Endothelial cell of umbilical vein (primary cell): ENCODE data around the gene CEACAM3. TPM values are rescaled to one million over a fixed set of nuclear protein-coding genes. Genes with fewer than 3 reads are reported as not detected.

Experiments used
- BruUV-seq: library from RNA; stranded (reverse); fragments of 400-500 nt; replicated peaks from 2 replicates; lab custom pipeline; 2021; lab: Mats Ljungman, UMichigan
- CTCF ChIA-PET: fragments of 300-600, 350-600 bp; sonication (Branson Sonifier 250); formaldehyde crosslinking; loops from one replicate; lab custom pipeline; 2021; ENCODE audit warnings: antibody characterized with exemption, inconsistent platforms; lab: Charles Lee
- POLR2A ChIA-PET: fragments of 300-600, 350-600 bp; sonication (Branson Sonifier 250); formaldehyde crosslinking; loops from one replicate; lab custom pipeline; 2021; ENCODE audit warnings: antibody characterized with exemption, inconsistent platforms; lab: Charles Lee
- DNase-seq: peaks from one replicate; pipeline ENCODE4 v3.0.0-alpha.2; 2011; ENCODE audit warnings: low read depth, low spot score
- FAIRE-seq: peaks from 2 replicates; lab custom pipeline; 2011; peaks lifted over from hg19 to GRCh38; lab: Jason Lieb, UNC
- H2AFZ ChIP-seq: 2 replicates; pipeline ENCODE4 v1.6.0; 2012; ENCODE audit warnings: low read depth, low read length, control low read depth, inconsistent platforms
- H3K27ac ChIP-seq: 2 replicates; pipeline ENCODE4 v1.5.1; 2011; ENCODE audit warnings: low read depth, mild to moderate bottlenecking, control low read depth, low read length, moderate library complexity; ENCODE audit not compliant: insufficient read depth
- H3K27me3 ChIP-seq, 2 experiments: 2 replicates each; pipeline versions ENCODE4 v1.6.0 to v1.6.1; 2011; ENCODE audit warnings: low read length in 2 of 2, mixed read lengths in 1 of 2; ENCODE audit not compliant: control insufficient read depth in 2 of 2, insufficient read depth in 2 of 2
- H3K36me3 ChIP-seq, 2 experiments: 2 replicates in 1 of 2; 3 replicates in 1 of 2; pipeline ENCODE4 v1.5.1; 2011; ENCODE audit warnings: low read length in 2 of 2, mild to moderate bottlenecking in 1 of 2, moderate library complexity in 1 of 2; ENCODE audit not compliant: control insufficient read depth in 2 of 2, insufficient read depth in 2 of 2; ENCODE audit errors: extremely low read depth in 1 of 2
- H3K4me1 ChIP-seq: 3 replicates; pipeline ENCODE4 v1.5.1; 2011; ENCODE audit warnings: mild to moderate bottlenecking, low read length; ENCODE audit not compliant: control insufficient read depth, insufficient read depth; ENCODE audit errors: extremely low read depth
- H3K4me2 ChIP-seq: 2 replicates; pipeline ENCODE4 v1.6.1; 2011; ENCODE audit warnings: low read length, control low read depth, mixed read lengths; ENCODE audit not compliant: insufficient read depth
- H3K4me3 ChIP-seq, 3 experiments: fragments of 200-600 bp in 1 of 3; sonication (generic), shearing (Covaris generic) in 1 of 3; replicated peaks in 1 of 3; 2 replicates each; pipeline ENCODE4 v1.5.1; 2011 to 2016; ENCODE audit warnings: control low read depth in 3 of 3, low read length in 3 of 3, mild to moderate bottlenecking in 2 of 3, inconsistent platforms in 1 of 3, low read depth in 1 of 3, moderate library complexity in 1 of 3; ENCODE audit not compliant: insufficient read depth in 1 of 3
- H3K79me2 ChIP-seq: 2 replicates; pipeline ENCODE4 v1.6.0; 2012; ENCODE audit warnings: low read length, inconsistent platforms; ENCODE audit not compliant: control insufficient read depth, insufficient read depth
- H3K9ac ChIP-seq: replicated peaks from 2 replicates; pipeline ENCODE3; 2011; ENCODE audit warnings: low read length, control low read depth; ENCODE audit not compliant: insufficient read depth; ENCODE audit errors: extremely low read depth
- H3K9me1 ChIP-seq: replicated peaks from 3 replicates; pipeline ENCODE4 v1.6.0; 2011; ENCODE audit warnings: mild to moderate bottlenecking, low read length; ENCODE audit not compliant: control insufficient read depth, insufficient read depth; ENCODE audit errors: extremely low read depth
- H3K9me3 ChIP-seq: replicated peaks from 2 replicates; pipeline ENCODE4 v1.5.1; 2012; ENCODE audit warnings: low read length, inconsistent platforms; ENCODE audit not compliant: control insufficient read depth, insufficient read depth
- H4K20me1 ChIP-seq: replicated peaks from 2 replicates; pipeline ENCODE3; 2011; ENCODE audit warnings: mild to moderate bottlenecking, low read length; ENCODE audit not compliant: control insufficient read depth, insufficient read depth; ENCODE audit errors: extremely low read depth
- CTCF ChIP-seq, 2 donors: IDR thresholded peaks; 1 replicate in 1 of 2; 2 replicates in 1 of 2; pipeline ENCODE4 v1.5.1; 2011; ENCODE audit warnings: low read length in 2 of 2, mild to moderate bottlenecking in 2 of 2, moderate library complexity in 2 of 2, control low read depth in 1 of 2, inconsistent platforms in 1 of 2, low read depth in 1 of 2; ENCODE audit not compliant: insufficient read depth in 1 of 2; ENCODE audit errors: extremely low read depth in 1 of 2
- EZH2 ChIP-seq: IDR thresholded peaks from 2 replicates; pipeline ENCODE4 v1.6.1; 2012; ENCODE audit warnings: borderline replicate concordance, low read depth, mild to moderate bottlenecking, moderate library complexity, low read length, inconsistent platforms; ENCODE audit not compliant: severe bottlenecking
- GATA2 ChIP-seq: IDR thresholded peaks from 2 replicates; pipeline ENCODE4 v1.7.0; 2011; ENCODE audit warnings: low read depth, mild to moderate bottlenecking, moderate library complexity, mixed read lengths, low read length; ENCODE audit not compliant: insufficient read length, insufficient read depth
- JUN ChIP-seq: IDR thresholded peaks from 2 replicates; pipeline ENCODE4 v1.6.1; 2011; ENCODE audit warnings: borderline replicate concordance, low read depth; ENCODE audit not compliant: insufficient read length, insufficient read depth
- MAX ChIP-seq: IDR thresholded peaks from 2 replicates; pipeline ENCODE4 v1.6.1; 2011; ENCODE audit not compliant: insufficient read depth, insufficient read length
- MYC ChIP-seq: IDR thresholded peaks from one replicate; pipeline ENCODE4 v1.6.1; 2011; ENCODE audit warnings: mild to moderate bottlenecking, low read depth, low read length
- POLR2A ChIP-seq: IDR thresholded peaks from 2 replicates; pipeline ENCODE4 v1.6.1; 2012; ENCODE audit warnings: low read depth, mild to moderate bottlenecking, control low read depth, low read length
- POLR2AphosphoS5 ChIP-seq: IDR thresholded peaks from 2 replicates; pipeline ENCODE4 v1.6.1; 2012; ENCODE audit warnings: low read depth, mild to moderate bottlenecking, control low read depth, low read length, moderate library complexity; ENCODE audit not compliant: insufficient read depth
- dilution Hi-C: fragments of 300-500 bp; cut with MboI; formaldehyde crosslinking; loops from one replicate; pipeline ENCODE4 v1.15.0; 2019; ENCODE audit warnings: low sequenced_read_pairs; ENCODE audit not compliant: extremely low pct_ligation_motif_present
- intact Hi-C: fragments of 100-400 bp; cut with micrococcal nuclease; formaldehyde crosslinking; loops from one replicate; pipeline ENCODE4 v1.10.0; 2022
- polyA plus RNA-seq, 4 experiments: library from polyadenylated mRNA; depleted of rRNA in 3 of 4; stranded (reverse) in 3 of 4; unstranded in 1 of 4; fragments of >200 nt; gene quantifications; 2 replicates each; pipeline versions ENCODE4 v1.2.1 to v1.2.3, GENCODE V29; 2011 to 2012; ENCODE audit warnings: missing spikeins in 1 of 4
- total RNA-seq: library from RNA; stranded (reverse); gene quantifications from 2 replicates; pipeline ENCODE4 v1.2.3, GENCODE V29; 2021

The CEACAM3 gene
- total and polyA plus RNA-seq, 2 donors (not counting 3 experiments of a cell fraction or from before 2014, with no cell fraction given): not detected

DNA sequence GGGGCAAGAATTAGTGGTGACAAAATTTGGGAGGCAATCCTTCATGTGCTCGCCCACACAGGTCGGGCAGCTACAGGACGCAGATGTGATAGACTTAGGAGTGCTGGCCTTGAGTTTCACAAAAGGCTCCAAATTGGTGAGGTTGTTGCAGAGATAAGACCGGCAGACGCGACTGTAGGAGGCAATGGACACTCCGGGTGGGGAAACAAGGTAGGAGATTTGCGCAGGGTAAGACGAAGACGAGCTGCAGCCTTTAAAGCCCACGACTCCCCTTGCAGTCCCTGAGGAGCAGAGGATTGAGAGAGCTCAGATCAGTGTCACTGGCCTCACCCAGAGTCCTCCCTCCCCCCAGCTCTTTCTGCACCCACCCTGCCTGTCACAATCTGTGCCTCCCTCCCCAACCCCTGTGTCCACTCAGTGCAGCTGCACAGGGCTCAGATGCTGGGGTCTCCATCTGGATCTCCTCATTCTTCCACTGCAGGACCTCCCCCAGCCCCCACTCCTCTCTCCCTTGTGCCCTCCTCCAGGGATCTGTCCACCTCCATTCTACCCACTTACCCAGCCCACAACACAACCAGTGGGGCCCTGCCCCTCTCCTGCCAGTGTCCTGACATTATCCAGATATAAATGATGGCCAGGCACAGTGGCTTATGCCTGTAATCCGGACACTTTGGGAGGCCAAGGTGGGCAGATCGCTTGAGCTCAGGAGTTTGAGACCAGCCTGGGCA is 41.8 kb downstream of the CEACAM3 start:
- Histone ChIP-seq H4K20me1 (no peaks in the 10 kb centered on the region), H3K27ac (no peak overlapping the region), H3K9me1 (no peaks in the 10 kb centered on the region), H3K36me3 (no peaks in the 10 kb centered on the region), H3K4me1 (no peaks in the 10 kb centered on the region), H3K9ac (no peak overlapping the region), H3K9me3 (no peaks in the 10 kb centered on the region), H3K27me3 (peaks cover 0 to 2% of the 10 kb centered on the region in 2 experiments), H3K79me2 (no peaks in the 10 kb centered on the region), H2AFZ (no peak overlapping the region), H3K4me2 (no peak overlapping the region), H3K4me3 (no peak overlapping the region)
- BruUV-seq: no TSS peak
- dilution Hi-C loops: no loop called here
- ChIA-PET CTCF (interaction anchor here (0.9 to 1.1 kb wide), 3 partner anchors 11 to 85 kb away, joined by 3 read pairs; no protein-coding TSS in a partner anchor), POLR2A (no interaction called here)
- FAIRE-seq: no peak
- no peak for DNase-seq
- intact Hi-C loops: loop anchor here (5.0 kb wide), 1 partner anchor 46 kb away; no protein-coding TSS in a partner anchor
- TF ChIP-seq EZH2 (no peak), POLR2AphosphoS5 (no peak), CTCF (IDR thresholded peaks at IDR 0.05; ENCODE audit: extremely low read depth in 1 of 2, insufficient read depth in 1 of 2, low read depth in 1 of 2, low read length in 2 of 2) (no peak), POLR2A (no peak), MAX (no peak), JUN (no peak), GATA2 (no peak), MYC (no peak)
